Vagina (tissue), 2 donors: ENCODE data around the gene BSN. TPM values are rescaled to one million over a fixed set of nuclear protein-coding genes. Genes with fewer than 3 reads are reported as not detected.

Experiments used
- DNase-seq, 2 donors: peaks; one replicate each; pipeline ENCODE4 v3.0.0-alpha.2; 2017; ENCODE audit errors: extremely low spot score in 2 of 2
- H3K27ac ChIP-seq: fragments of 200-600 bp; sonication (generic); one replicate; pipeline ENCODE4 v1.5.1; 2019
- H3K27me3 ChIP-seq: fragments of 200-600 bp; sonication (generic); one replicate; pipeline ENCODE4 v1.5.1; 2019
- H3K36me3 ChIP-seq, 2 donors: fragments of 200-600 bp; sonication (generic); one replicate each; pipeline ENCODE4 v1.5.1; 2017 to 2019
- H3K4me1 ChIP-seq: fragments of 200-600 bp; sonication (generic); one replicate; pipeline ENCODE4 v1.5.1; 2019
- H3K4me3 ChIP-seq, 2 donors: fragments of 200-600 bp; sonication (generic); 1 replicate in 1 of 2; 2 replicates in 1 of 2; pipeline ENCODE4 v1.5.1; 2016 to 2019
- H3K9me3 ChIP-seq: fragments of 200-600 bp; sonication (generic); one replicate; pipeline ENCODE4 v1.5.1; 2019
- POLR2A ChIP-seq, 2 donors: fragments of 450-650 bp; IDR thresholded peaks; one replicate each; pipeline ENCODE4 v1.6.1; 2017; ENCODE audit warnings: antibody characterized with exemption in 2 of 2, mild to moderate bottlenecking in 2 of 2, moderate library complexity in 2 of 2
- POLR2AphosphoS5 ChIP-seq, 2 donors: sonication (generic); formaldehyde crosslinking; IDR thresholded peaks; one replicate each; pipeline ENCODE4 v1.9.0; 2017; ENCODE audit warnings: antibody characterized with exemption in 2 of 2, mild to moderate bottlenecking in 2 of 2, low read depth in 1 of 2; ENCODE audit not compliant: insufficient read depth in 1 of 2
- intact Hi-C: fragments of 100-400 bp; cut with DNase I; formaldehyde crosslinking; loops from one replicate; pipeline ENCODE4 v1.15.1; 2023
- total RNA-seq: library from RNA; depleted of rRNA; stranded (reverse); fragments of >200 nt; gene quantifications from one replicate; pipeline ENCODE4 v1.2.3, GENCODE V29; 2016
- TF ChIP-seq, protein P1 (sequence below), 3 experiments: fragments of 450-650 bp in 2 of 3; fragments of 200-600 bp in 1 of 3; sonication (generic) in 1 of 3; IDR thresholded peaks; one replicate each; pipeline ENCODE4 v1.5.1; 2017 to 2019; ENCODE audit warnings: antibody characterized with exemption in 3 of 3, mild to moderate bottlenecking in 2 of 3, moderate library complexity in 2 of 3

BSN gene
- total RNA-seq, 1 donor from 2014 or later: 0.74 TPM

DNA sequence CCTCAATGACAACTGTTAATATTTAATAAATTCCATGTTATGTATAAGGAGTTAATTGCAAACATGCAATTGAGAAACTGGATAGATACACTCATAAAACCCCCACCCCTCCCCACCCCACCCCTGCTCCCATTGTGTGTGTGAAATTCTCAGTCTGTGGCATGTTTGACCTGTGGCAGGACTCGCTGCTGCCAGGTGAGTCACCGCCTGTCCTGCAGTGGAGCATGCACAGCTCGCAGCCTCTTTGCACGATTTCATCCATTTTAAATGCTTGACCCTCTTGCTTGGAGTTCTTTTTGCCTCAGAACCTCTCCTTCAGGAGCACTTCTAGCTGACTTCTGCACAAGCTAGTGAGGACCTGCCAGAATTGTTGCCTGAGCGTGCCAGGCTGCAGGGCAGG is 114.6 kb downstream of the BSN start:
- no peaks in the 10 kb centered on the region for H3K9me3 ChIP-seq
- H3K4me3 ChIP-seq: no peak overlapping the region
- DNase-seq: no peak
- TF ChIP-seq POLR2AphosphoS5 (IDR thresholded peaks at IDR 0.05; ENCODE audit: insufficient read depth in 1 of 2, low read depth in 1 of 2) (no peak), POLR2A (IDR thresholded peaks at IDR 0.05) (no peak)
- TF ChIP-seq, protein P1, sequence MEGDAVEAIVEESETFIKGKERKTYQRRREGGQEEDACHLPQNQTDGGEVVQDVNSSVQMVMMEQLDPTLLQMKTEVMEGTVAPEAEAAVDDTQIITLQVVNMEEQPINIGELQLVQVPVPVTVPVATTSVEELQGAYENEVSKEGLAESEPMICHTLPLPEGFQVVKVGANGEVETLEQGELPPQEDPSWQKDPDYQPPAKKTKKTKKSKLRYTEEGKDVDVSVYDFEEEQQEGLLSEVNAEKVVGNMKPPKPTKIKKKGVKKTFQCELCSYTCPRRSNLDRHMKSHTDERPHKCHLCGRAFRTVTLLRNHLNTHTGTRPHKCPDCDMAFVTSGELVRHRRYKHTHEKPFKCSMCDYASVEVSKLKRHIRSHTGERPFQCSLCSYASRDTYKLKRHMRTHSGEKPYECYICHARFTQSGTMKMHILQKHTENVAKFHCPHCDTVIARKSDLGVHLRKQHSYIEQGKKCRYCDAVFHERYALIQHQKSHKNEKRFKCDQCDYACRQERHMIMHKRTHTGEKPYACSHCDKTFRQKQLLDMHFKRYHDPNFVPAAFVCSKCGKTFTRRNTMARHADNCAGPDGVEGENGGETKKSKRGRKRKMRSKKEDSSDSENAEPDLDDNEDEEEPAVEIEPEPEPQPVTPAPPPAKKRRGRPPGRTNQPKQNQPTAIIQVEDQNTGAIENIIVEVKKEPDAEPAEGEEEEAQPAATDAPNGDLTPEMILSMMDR (IDR thresholded peaks at IDR 0.05): no peak
- H3K27me3 ChIP-seq: no peaks in the 10 kb centered on the region
- H3K27ac ChIP-seq: no peak overlapping the region
- H3K36me3 ChIP-seq: no peaks in the 10 kb centered on the region
- peaks cover 8% of the 10 kb centered on the region for H3K4me1 ChIP-seq
- intact Hi-C loops: no loop called here

DNA sequence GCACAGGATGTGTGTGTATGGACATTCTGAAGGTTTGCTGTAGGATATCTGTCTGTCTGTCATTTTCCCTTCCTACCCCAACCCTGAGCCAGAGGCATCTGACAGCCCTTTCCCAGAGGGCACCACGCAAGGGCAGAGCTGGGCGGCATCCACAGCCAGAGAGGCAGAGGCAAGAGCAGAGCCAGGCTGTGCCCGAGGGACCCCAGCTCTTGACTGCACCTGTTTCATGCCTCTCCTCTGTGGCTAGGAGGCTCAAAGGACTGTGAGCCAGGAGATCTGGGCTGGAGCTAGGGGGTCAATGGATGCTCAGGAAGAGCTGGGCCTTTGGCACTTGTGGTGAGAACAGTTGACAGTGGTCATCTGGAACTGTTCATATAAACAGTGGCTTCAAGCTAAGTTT is 115.1 kb downstream of the BSN start:
- DNase-seq: no peak
- TF ChIP-seq POLR2A (IDR thresholded peaks at IDR 0.05) (no peak), POLR2AphosphoS5 (IDR thresholded peaks at IDR 0.05; ENCODE audit: insufficient read depth in 1 of 2, low read depth in 1 of 2) (no peak)
- TF ChIP-seq, protein P1 (IDR thresholded peaks at IDR 0.05): no peak
- no peak overlapping the region for H3K27ac ChIP-seq
- no peaks in the 10 kb centered on the region for H3K27me3 ChIP-seq
- no peaks in the 10 kb centered on the region for H3K9me3 ChIP-seq
- intact Hi-C loops: no loop called here
- no peak overlapping the region for H3K4me3 ChIP-seq
- H3K36me3 ChIP-seq: no peaks in the 10 kb centered on the region
- H3K4me1 ChIP-seq: peaks cover 9% of the 10 kb centered on the region

DNA sequence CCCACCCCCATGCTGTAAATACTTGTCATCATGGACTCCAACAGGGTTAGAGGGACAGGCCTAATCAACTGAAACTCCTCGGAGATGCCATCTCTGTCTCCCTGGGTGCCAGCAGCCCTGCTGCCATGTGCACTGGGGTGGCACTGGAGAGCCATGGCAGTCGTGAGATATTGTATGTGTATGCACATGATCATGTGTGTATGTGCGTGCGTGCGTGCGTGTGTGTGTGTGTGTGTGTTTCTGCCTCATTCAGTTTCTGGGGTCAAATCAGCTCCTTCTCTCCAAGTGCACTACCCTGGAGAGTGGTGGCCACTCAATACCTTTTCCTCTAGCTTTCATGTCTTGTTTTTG is 116.6 kb downstream of the BSN start:
- DNase-seq: no peak
- Histone ChIP-seq H3K36me3 (peaks cover 0 to 4% of the 10 kb centered on the region in 2 donors), H3K4me1 (peaks cover 24% of the 10 kb centered on the region), H3K4me3 (no peak overlapping the region), H3K9me3 (no peaks in the 10 kb centered on the region), H3K27me3 (no peaks in the 10 kb centered on the region), H3K27ac (no peak overlapping the region)
- intact Hi-C loops: loop anchor here (5.0 kb wide), 2 partner anchors 129 to 394 kb away; partner anchors contain the start of gene C3orf62
- TF ChIP-seq POLR2A (IDR thresholded peaks at IDR 0.05): no peak
- no peak for TF ChIP-seq POLR2AphosphoS5 (IDR thresholded peaks at IDR 0.05; ENCODE audit: insufficient read depth in 1 of 2, low read depth in 1 of 2)
- TF ChIP-seq, protein P1 (IDR thresholded peaks at IDR 0.05): no peak

DNA sequence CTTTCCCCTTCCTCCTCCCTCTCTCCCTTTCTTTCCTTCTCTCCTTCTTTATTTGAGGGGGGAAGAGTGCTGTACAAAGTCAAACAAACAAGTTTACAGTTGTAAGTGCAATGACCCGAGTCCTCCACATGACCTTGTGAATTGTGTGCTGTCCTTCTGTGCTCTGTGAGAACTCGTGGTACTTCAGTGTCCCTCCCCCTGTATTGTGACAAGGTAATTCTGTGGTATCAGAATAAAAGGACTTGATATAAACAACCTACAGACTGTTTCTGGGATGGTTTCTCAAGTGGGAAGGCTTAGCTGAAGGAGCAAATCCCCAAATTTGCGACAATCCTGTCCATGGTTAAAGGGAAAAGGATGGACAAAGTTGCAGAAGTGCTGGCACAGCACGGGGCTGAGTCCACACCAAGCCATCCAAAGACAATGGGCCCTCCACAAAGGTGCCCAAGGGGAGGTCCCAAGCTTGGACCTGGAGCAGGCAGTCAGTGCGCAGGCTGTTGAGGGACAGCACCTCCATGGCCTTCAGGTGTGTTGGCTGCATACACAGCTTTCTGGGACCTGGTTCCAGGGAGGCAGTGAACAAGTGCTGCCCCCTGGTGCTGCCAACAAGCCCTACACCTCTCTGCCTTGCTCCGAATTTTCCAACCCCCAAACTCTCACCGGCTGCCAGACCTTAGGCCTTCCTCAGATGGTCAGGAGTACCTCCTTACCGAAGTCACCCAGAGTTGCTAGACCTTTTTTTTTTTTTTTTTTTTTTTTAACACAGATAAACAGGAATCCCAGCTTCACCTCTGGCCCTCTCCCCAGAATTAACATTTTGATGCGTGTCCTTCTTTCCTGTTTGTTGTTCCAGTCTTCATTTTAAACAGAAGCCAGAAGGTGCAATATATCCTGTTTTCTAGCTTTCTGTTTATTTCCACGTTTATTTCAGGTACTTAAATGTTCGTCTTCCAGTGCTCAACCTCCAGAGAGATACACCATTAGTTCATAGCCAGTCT is 117.3 kb downstream of the BSN start:
- H3K4me1 ChIP-seq: peaks cover 24% of the 10 kb centered on the region
- H3K4me3 ChIP-seq: no peak overlapping the region
- peaks cover 0 to 11% of the 10 kb centered on the region in 2 donors for H3K36me3 ChIP-seq
- H3K27me3 ChIP-seq: no peaks in the 10 kb centered on the region
- no peaks in the 10 kb centered on the region for H3K9me3 ChIP-seq
- no peak for DNase-seq
- intact Hi-C loops: loop anchor here (5.0 kb wide), 2 partner anchors 129 to 394 kb away; partner anchors contain the start of gene C3orf62
- TF ChIP-seq POLR2AphosphoS5 (IDR thresholded peaks at IDR 0.05; ENCODE audit: insufficient read depth in 1 of 2, low read depth in 1 of 2) (no peak), POLR2A (IDR thresholded peaks at IDR 0.05) (no peak)
- TF ChIP-seq, protein P1 (IDR thresholded peaks at IDR 0.05): peak in 2 of 3 experiments; percentile 70 to 80
- no peak overlapping the region for H3K27ac ChIP-seq
